H4 (cell line): ENCODE results near the gene MPDU1. TPM values are rescaled to one million over a fixed set of nuclear protein-coding genes. Genes with fewer than 3 reads are reported as not detected.
"Not testable (repeated sequence)": the region's sequence is repeated elsewhere in the genome, so short reads cannot be mapped to it uniquely, and the experiment has no call there.

ENCODE experiments used
- DNase-seq: peaks from one replicate; pipeline ENCODE4 v3.0.0-alpha.2; 2015; ENCODE audit warnings: low spot score
- total RNA-seq: library from RNA; depleted of rRNA; stranded (reverse); fragments of >200 nt; shearing (Covaris generic); gene quantifications from 2 replicates; pipeline ENCODE4 v1.2.3, GENCODE V29; 2014

MPDU1 gene
- total RNA-seq, 1 experiment from 2014 or later, result 146 TPM

DNA sequence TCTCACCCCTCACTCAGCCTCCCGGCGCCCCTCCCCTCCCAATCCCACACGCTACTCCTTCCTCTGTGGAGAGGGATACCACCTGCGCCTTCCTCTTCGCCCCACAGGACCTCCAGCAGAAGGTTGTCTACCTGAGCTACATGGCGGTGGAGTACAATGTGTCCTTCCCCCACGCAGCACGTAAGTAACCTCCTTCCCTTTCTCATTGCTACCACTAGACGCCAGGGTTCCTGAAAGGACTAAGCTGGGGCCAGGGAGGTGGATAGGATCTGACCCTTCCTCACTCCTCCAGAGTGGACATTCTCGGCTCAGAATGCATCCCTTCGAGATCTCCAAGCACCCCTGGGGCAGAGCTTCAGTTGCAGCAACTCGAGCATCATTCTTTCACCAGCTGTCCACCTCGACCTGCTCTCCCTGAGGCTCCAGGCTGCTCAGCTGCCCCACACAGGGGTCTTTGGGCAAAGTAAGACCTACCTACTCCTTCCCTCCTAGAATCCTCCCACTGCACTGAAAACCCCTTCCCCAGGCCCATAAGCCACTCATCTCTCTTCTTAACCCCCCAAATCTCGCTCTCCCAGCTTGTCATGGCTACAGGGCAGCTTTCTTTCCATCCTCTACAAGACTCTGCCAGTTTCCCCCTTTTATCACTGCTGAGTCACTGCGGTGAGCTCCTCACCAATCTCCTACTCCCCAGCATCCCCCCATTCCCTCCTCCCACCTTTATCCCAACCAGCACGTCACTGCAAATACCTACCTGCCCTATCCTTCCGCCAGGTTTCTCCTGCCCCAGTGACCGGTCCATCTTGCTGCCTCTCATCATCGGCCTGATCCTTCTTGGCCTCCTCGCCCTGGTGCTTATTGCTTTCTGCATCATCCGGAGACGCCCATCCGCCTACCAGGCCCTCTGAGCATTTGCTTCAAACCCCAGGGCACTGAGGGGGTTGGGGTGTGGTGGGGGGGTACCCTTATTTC, 2.8 kb upstream of the MPDU1 start:
- no peak for DNase-seq

DNA sequence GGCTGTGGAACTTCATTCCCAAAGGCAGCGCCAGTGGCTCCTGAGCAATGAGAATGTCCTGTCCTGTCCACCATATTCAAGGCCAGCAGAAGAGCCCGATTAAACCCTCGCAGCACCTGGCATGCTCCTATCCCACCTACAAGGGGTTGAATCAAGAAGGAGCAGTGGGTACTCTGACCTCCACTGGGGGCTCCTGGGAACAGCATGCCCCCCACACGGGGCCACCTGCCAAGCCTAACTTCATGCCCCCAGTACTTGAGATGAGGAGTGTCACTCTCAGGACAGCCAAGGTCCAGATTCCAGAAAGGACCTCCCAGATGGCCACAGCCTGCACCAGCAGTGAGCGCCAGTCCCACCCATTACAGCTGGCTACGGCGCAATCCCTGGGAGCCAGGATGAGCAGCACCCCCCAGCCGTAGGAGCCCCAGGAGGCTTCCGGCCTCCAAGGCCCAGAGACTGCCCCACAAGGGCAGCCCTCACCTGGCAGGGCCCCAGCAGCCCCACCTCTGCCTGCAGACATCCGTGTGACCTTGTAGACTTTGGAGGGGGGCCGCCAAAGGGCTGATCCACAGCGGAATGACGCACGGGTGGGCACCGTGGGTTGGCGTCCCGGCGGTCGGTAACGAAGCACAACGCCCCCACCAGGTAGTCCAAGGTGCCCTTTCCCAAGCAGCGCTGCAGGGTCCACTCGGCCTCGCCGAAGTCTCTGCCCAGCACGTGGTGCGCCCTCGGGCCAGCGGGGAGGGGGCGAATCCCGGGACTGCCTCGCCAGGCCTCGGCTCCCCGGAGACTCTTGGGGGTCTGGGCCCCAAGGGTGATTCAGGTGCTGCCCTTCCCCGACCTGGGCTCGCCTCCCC, 1.0 kb upstream of the MPDU1 start:
- DNase-seq, result no peak

DNA sequence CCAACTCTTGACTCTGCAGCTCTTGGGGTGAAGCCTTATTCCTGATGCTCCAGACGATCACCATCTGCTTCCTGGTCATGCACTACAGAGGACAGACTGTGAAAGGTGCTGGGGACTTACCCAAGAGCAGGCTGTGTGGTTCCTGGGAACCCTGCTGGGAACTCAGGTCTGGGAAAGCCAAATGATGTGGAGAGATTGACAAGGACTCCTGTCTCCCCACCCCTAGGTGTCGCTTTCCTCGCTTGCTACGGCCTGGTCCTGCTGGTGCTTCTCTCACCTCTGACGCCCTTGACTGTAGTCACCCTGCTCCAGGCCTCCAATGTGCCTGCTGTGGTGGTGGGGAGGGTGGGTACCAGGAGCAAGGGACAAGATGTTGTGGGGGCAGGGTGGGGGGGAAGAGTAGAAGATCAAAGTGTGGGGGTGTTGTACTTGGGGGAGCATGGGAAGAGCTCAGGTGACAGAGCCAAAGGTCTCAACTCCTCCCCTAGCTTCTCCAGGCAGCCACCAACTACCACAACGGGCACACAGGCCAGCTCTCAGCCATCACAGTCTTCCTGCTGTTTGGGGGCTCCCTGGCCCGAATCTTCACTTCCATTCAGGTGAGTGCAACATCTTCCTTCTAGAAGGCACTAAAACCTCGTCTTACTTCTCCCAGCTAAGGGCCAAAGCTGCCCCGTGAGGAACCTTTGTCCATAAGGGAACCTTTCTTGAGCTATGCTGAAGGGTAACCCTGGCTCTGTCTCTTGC, 3.2 kb downstream of the MPDU1 start:
- no peak for DNase-seq

DNA sequence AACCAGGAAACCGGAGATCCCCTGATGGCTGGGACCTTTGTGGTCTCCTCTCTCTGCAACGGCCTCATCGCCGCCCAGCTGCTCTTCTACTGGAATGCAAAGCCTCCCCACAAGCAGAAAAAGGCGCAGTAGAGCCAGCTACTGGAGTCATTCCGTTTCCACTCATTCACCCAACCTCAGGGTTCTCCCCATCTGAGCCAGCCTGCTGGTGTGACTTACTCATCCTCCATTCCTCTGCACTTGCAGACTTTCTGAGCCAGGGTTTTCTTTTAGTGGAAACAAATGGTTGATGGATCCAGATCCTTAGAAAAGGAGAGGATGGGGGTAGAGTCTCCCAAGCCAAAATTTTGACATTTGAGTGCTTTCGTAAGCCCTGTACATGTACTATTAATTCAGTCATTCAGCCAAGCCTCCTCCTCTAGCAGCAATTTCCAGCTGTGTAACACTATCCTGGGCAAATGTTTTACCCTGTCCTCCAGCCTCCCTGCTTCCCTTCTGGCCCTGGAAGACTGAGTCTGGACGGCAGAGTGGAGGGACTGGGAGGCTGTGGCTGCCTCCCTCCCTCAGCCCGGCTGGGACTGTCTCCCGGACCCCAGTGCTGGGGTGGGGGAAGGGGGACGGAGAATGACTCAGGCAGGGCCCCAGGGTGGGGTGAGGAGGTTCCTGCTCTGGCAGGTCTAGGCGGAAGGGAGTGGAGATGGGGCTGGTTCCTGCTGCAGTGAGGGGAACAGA, 3.9 kb downstream of the MPDU1 start:
- no peak for DNase-seq

DNA sequence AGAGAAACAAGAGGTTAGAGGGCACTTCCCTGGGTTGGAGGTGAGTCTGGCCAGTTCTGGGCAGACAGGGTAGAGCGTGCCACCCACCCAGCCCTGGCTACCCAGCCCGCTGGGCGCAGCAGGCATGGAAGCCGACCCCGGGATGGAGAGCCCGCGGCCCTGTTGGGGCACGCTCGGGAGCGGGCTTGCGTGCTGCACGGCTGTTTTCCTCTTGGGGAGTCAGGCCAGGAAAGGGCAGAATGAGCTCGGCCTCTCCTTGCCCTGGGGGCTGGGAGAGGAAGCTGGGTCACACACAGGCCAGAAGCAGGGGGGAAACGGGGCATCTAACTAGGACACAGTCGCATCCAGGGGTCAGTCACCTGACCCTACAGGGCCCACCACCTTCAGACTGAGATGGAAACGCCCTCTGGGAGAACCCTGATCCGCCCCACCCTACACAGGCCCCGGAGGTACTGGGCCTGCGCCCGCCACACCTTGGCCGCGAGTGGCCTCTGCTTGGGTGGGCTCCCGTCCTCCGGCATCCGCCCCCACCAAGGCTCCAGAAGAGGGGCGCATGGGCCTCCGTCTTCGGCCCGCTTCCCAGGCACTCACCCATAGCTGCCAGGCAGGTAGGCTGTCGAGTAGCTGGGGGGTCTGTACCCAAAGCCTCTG, 5.0 kb downstream of the MPDU1 start:
- DNase-seq, result no peak

DNA sequence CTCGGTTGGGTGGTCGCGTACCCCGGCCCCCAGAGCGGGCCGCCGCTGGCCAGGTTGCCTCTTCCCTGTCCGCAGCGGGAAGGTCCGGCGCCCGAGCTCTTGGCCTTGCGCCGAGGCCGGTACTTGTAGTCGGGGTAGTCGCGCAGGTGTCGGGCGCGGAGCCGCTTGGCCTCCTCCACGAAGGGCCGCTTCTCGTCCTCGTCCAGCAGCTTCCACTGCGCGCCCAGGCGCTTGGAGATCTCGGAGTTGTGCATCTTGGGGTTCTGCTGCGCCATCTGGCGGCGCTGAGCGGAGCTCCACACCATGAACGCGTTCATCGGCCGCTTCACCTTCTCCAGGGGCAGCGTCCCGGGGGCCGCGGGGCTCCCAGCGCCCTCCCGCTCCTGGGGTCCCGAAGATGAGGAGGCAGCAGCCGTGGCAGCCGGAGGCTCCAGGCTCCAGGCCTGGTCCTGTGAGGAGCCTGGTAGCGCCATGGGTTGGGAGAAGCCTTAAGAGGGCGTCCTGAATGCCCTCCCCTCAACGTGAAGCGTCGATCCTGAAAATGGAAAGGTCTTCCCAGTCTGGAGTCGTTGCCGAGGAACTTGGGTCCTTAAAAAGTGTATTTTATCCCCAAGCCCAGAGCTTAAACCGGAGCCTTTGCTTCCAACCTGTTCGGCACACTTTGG, 5.7 kb downstream of the MPDU1 start:
- no peak for DNase-seq

DNA sequence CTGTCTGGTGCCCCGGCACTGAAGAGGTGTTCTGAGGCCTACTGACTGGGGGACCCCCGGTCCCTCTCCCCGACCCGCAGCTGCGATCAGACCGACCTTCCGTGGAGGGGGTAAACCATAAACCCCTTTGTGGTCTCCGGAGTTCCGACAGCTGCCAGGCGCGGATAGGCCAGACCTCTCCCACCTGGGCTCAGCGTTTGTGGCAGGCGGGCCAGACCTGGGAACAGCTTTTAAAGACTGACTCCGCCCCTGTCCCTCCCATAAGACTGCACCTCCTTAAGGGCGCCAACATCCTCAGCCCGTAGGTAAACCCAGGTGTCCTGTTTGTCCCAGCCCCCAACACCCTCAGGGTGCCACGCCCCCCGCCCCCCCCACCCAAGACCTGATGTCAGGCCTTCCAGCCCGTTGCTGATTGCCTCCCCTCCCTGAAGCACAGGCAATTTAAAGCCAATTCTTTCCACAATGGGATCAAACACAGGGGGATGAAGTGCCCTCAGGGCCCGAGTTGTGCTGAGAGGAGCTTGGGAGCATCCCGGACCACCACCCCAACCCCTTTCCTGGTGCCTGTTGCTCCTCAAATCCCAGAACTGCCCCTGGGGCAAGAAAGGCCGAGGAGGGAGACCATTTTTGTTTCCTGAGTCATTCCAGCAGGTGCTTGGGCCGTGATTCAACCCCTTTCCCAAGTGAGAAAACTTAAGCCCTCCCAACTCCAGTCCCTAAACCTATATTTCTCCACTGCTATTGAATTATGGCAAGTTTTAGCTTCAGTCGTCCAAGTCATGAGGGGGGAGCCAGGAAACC, 6.4 kb downstream of the MPDU1 start, which contains the start of gene SOX15:
SOX15 (minus strand) TSS at position 204 of the 801 bp plus-strand sequence. CDS start 418 bp downstream, outside the sequence.
- no peak for DNase-seq

DNA sequence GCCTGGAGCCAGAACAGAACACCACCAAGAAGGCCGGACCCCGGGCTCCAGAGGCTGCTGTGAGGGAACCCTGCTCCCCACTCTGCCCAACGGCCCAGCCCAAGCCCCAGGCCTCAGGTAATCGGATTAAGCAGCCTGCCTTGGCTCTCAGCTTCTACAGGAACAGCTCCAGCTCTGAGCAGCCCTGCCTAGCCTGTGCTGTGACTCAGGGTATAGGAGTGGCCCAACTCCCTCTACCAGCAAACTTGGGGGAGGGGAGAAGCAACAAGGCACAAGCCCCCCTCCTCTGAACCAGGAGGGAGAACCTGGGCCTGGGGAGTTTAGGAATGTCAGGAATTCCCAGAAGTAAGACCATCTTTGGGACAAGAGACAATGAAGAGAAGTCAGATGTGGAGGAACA, 7.1 kb downstream of the MPDU1 start:
- no peak for DNase-seq

DNA sequence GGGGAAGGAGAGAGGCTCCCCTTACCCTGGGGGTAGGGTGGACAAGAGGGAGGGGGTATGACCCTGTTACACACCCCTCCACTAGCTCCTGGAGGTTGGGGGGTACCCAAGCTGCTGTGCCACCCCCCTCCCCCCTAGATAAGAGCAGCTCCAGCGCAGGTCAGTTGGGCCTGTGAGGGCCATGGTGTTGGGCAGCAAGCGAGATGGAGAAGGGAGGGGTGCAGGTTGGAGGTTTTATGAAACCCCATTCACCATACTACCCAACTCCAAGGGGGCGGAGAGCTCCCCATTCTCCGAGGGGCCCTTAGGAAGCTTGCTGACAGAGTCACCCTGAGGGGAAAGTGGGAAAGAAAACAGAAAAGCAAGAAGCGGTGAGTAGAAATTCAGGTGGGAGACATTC, 7.9 kb downstream of the MPDU1 start:
- no peak for DNase-seq

DNA sequence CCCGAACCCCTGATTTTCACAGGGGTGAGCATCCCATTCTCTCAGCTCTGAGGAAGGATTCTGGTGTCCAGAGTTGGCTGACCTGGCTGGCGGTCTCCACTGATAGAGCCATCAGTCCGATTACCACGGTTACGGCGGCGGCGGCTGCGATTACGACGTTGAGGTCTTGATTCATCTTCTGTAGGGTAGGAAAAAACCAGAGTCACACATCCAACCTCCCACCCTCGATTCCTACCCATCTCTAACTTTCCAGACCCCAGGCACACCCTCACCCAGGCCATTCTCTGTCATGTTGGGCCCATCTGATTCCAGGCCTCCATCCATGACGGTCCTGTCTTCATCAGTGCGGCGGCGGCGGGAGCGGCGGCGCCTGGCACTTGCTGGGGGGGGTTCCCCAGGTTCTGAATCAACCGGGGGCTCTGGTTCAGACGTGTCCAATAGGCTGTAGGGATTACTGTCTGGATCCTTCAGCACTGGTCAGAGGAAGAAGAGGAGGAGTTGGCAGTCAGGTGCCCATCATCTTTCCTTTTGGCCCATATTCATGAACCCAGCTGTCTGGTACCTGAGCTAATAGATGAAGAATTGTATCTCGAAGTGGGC, 8.9 kb downstream of the MPDU1 start:
- DNase-seq, result no peak

DNA sequence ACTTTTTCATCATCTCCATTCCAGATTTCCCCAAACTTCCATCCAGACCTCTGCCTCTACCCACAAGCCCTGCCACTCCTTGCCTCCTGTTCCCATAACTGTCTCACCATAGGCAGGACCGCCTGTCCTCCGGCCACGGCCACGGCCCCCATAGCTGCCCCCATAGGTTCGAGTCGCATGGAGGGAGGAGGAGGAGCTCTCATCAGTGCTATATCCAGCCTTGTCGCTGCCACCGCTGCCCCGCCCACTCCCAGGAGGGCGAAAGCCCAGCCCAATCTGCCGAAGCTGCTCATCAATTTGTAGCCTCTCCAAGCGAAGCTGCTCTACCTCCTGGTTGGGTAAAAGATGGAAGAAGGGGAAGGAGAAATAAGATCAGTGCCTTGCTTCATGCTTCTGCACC, 9.6 kb downstream of the MPDU1 start:
- DNase-seq, result no peak

DNA sequence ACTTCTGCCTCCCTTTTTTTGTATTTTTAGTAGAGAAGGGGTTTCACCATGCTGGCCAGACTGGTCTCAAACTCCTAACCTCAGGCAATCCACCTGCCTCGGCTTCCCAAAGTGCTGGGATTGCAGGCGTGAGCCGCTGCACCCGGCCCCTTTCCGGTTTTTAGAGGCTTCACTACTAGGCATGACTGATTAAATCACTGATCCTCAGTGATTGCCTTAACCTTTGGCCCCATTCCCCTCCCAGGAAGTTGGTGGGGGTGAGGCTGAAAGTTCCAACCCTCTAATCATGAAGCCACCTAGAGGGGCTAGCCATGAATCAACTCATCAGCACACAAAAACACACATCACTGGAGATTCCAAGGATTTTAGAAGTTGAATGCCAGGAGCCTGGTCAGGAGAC, 13.9 kb downstream of the MPDU1 start:
- not testable (repeated sequence) for DNase-seq

DNA sequence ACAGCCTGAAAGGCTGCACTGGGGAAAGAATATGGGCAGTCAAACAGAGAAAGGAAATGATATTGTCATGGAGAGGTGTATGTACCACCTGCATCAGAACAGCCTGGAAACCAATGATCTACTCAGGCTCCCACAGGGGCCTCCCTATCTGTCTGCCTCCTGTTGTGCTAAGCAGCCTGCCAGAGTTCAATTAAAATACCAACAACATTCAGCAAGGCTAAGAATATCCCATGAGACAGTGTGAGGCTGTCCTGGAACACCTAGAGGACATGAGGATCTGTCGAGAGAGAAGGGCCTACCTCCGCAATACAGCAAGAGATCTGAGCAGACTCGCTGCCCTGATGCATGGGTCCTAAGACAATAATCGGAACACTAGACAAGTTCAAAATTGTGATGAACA, 22.6 kb downstream of the MPDU1 start:
- no peak for DNase-seq

DNA sequence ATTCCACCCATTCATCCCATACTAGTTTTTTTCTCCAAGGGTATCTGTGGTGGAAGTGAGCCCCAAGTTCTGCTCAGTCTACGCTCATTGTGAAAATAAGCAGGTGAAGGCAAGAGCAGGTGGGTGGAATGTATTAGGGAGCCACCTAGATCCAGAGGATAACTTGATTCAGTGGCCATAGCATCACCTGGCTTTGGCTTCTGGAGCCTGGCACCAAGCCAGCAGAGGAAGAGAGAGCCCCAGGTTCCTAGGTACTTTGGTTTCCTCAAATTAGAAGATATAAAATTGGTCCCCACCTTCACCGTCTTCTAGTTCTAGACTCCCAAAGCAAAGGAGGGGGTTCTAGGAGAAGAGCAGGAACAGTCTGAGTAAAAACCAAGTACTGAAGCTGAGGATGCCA, 27.0 kb downstream of the MPDU1 start:
- DNase-seq, result no peak

DNA sequence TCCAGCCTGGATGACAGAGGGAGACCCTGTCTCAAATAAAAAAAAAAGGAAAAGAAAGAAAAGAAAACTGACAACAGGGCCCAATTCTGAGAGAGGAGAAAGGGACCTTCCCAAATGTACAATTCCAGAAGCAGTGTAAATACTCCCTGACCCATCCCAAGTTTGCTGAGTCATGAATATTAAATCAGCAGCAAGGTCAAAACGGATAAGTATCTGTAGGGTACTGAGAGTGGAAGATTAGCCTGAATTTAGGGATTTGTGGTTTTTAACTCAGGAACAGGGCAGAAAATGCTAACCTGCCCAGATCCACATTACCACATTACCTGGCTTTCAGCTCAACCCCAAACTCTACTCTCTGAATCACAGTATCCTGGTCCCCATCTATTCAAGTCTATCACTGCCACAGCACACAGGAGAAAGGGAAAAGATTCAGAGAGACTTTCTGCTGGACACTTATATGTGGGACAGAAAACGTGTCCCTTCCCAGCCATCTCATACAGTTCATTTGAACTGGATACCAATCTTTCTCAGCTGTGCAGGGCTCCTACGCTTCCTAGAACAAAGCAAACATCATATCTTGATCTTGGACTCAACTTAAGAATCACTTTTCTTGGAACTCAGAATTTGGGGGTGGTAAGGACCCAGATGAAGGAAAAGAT, 28.1 kb downstream of the MPDU1 start:
- DNase-seq, result no peak

DNA sequence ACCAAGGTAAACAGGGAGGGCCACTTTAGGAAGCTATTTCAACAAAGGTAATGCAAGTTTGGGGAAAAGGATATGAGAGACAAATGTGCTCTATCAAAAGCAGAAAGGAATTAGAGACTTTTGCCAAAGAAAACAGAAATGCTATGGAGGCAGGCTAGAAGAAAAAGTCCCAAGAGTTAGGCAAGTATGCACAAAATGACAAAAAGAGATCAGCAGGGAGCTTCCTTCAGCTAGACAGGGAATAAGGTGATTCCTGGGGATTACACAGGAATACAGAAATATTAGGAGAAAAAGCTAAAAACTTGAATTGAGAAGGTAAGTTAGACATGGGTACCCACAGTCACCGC, 28.6 kb downstream of the MPDU1 start:
- DNase-seq, result no peak

DNA sequence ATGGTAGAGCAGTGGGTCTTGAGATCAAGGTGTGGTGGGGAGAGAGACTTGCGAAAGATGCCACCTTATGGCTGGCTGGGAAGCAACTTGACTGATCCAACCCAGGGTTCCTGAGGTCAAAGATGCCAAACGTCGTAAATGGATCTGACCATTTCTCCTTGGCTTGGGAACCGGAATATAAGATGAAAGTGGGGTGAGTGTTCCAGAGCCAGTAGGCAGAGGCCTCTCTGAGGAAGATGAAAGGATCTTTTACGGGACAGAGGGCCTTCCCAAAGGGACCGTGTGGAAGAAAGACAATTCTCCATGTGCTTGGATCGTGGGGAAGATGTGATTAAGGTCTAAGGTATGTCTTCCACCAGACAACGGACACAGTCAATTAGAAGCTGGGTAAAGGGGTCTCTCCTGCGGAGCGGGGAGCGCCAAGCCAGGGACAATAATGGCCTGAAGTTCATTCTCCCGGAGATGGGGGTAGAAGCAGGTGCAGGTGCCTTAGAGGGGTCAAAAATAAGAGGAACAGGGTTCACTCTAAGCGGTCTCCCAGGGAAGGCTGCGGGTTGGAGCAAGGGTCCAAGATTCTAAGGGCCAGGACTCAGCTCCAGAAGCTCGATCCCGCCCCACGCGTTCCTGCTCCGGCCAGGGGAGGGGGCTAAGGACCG, 30.2 kb downstream of the MPDU1 start:
- DNase-seq, result no peak
